Effector memory CD4-positive, alpha-beta T cell (primary cell): ENCODE results near the gene FOXR1.
"Not testable (repeated sequence)": the region's sequence is repeated elsewhere in the genome, so short reads cannot be mapped to it uniquely, and the experiment has no call there.

Experiments
- DNase-seq, 3 donors: peaks; one replicate each; pipeline ENCODE4 v3.0.0-alpha.2; 2020
- H3K27ac ChIP-seq: 2 replicates; pipeline ENCODE4 v1.7.0; 2013; ENCODE audit warnings: mild to moderate bottlenecking, low read length, moderate library complexity; ENCODE audit not compliant: insufficient read depth, poor library complexity, severe bottlenecking
- H3K27me3 ChIP-seq: replicated peaks from 2 replicates; pipeline ENCODE4 v1.7.0; 2013; ENCODE audit warnings: mild to moderate bottlenecking, low read length; ENCODE audit not compliant: insufficient read depth, control insufficient read depth, poor library complexity, severe bottlenecking
- H3K36me3 ChIP-seq: 2 replicates; pipeline ENCODE4 v1.7.0; 2013; ENCODE audit warnings: mild to moderate bottlenecking, low read length, moderate library complexity; ENCODE audit not compliant: control insufficient read depth, insufficient read depth
- H3K4me1 ChIP-seq: 2 replicates; pipeline ENCODE4 v1.7.0; 2013; ENCODE audit warnings: low read length, mild to moderate bottlenecking; ENCODE audit not compliant: control insufficient read depth, insufficient read depth, poor library complexity, severe bottlenecking
- H3K4me3 ChIP-seq: 2 replicates; pipeline ENCODE4 v1.7.0; 2013; ENCODE audit warnings: low read length, low read depth, mild to moderate bottlenecking; ENCODE audit not compliant: insufficient read depth, poor library complexity, severe bottlenecking
- H3K9me3 ChIP-seq: 2 replicates; pipeline ENCODE4 v1.7.0; 2013; ENCODE audit warnings: mild to moderate bottlenecking, low read length, moderate library complexity; ENCODE audit not compliant: control insufficient read depth

Gene FOXR1

DNA sequence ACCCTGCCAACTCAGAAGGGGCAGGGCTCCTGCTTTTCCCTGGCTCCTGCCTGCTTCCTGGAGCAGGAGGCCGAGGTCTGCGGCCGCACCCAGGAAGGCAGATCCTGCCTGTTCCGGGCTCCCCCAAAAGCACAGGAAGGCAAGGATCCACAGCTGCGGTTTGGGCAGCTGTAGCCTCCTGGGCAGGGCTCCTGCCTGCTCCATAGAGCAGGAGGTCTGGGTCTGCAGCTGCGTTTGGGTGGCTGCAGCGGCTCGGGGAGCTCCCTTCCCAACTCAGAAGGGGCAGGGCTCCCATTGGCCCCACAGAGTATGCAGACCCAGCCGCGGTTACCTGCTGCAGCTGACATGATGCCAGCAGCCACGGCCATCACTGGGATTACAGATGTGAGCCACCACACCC is 10.0 kb upstream of the FOXR1 start:
- Histone ChIP-seq H3K27me3 (no peaks in the 10 kb centered on the region), H3K36me3 (no peaks in the 10 kb centered on the region), H3K4me1 (no peaks in the 10 kb centered on the region), H3K4me3 (no peak overlapping the region), H3K9me3 (no peaks in the 10 kb centered on the region), H3K27ac (no peak overlapping the region)
- no peak for DNase-seq

DNA sequence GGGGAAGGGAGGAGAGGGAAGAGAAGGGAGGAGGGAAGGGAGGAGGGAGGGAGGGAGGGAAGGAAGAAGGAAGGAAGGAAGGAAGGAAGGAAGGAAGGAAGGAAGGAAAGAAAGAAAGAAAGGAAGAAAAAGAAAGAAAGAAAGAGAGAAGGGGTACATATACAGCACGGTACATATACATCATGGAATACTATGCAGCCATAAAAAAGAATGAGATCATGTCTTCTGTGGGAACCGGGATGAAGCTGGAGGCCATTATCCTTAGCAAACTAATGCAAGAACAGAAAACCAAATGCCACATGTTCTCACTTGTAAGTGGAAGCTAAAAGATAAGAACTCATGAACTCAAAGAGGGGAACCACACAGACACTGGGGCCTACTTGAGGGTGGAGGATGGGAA is 2.1 kb upstream of the FOXR1 start:
- not testable (repeated sequence) for H3K9me3 ChIP-seq, H3K27ac ChIP-seq, DNase-seq, H3K4me3 ChIP-seq, H3K4me1 ChIP-seq, H3K36me3 ChIP-seq, H3K27me3 ChIP-seq

GRCh38 chr11:118973985-118974384 is 2.4 kb downstream of the FOXR1 start:
- no peak overlapping the region for H3K27ac ChIP-seq
- no peaks in the 10 kb centered on the region for H3K9me3 ChIP-seq
- no peaks in the 10 kb centered on the region for H3K27me3 ChIP-seq
- H3K4me1 ChIP-seq, result no peaks in the 10 kb centered on the region
- H3K36me3 ChIP-seq, result no peaks in the 10 kb centered on the region
- H3K4me3 ChIP-seq, result no peak overlapping the region
- DNase-seq, result no peak

DNA sequence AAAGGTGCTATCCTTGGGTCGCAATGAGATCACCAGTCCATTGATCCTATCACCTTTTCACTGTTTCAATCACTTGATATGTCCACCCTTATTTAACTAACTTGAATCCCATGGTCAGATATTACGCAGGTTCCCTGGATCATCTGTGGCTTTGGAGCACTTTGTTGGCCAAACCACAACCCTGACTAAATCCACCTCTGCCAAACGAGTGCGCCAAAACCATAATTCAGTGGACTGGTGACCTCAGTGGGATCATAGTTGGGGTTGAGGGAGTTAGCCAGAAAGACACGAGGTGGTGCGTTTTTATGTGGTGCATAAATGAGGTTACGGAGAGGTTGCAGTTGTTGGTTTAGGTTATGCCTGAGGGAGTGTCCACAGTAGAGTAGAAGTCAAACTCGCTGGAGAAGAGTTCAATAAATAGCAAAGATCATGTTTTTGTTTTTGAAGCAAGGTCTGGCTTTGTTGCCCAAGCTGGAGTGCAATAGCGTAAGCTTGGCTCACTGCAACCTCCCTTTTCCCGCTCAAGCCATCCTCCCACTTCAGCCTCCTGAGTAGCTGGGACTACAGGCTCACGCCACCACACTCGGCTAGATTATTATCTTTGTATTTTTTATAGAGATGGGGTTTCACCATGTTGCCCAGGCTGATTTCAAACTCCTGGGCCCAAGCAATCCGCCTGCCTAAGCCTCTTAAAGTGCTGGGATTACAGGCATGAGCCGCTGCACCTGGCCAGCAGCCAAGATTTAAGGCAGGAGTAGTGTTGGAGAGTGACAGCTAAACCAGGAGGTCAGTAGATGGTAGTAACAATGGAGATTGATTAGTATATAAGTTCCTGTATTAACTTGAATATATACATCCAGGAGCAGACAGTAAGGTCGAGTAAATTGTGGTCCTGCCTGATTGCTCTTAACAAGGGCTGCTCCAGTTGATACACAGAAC is 4.5 kb downstream of the FOXR1 start:
- no peaks in the 10 kb centered on the region for H3K36me3 ChIP-seq
- no peak overlapping the region for H3K27ac ChIP-seq
- no peaks in the 10 kb centered on the region for H3K9me3 ChIP-seq
- H3K27me3 ChIP-seq, result no peaks in the 10 kb centered on the region
- DNase-seq, result no peak
- no peak overlapping the region for H3K4me3 ChIP-seq
- H3K4me1 ChIP-seq, result no peaks in the 10 kb centered on the region

DNA sequence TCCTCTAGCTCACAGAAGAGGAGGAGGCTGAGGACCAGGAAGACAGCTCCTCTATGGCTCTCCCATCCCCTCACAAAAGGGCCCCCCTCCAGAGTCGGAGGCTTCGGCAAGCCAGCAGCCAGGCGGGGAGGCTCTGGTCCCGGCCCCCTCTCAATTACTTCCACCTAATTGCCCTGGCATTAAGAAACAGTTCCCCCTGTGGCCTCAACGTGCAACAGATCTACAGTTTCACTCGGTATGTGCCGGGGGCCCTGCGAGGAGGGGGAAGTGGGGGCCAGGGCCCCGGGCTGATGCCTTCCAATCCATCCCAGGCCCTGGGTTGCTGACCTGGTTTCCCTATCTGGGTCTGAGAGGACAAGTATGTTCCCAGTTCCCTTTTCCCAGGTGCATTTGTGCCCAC is 7.9 kb downstream of the FOXR1 start:
- Histone ChIP-seq H3K4me1 (no peaks in the 10 kb centered on the region), H3K9me3 (no peaks in the 10 kb centered on the region), H3K27me3 (no peaks in the 10 kb centered on the region), H3K4me3 (no peak overlapping the region), H3K27ac (no peak overlapping the region), H3K36me3 (no peaks in the 10 kb centered on the region)
- no peak for DNase-seq

DNA sequence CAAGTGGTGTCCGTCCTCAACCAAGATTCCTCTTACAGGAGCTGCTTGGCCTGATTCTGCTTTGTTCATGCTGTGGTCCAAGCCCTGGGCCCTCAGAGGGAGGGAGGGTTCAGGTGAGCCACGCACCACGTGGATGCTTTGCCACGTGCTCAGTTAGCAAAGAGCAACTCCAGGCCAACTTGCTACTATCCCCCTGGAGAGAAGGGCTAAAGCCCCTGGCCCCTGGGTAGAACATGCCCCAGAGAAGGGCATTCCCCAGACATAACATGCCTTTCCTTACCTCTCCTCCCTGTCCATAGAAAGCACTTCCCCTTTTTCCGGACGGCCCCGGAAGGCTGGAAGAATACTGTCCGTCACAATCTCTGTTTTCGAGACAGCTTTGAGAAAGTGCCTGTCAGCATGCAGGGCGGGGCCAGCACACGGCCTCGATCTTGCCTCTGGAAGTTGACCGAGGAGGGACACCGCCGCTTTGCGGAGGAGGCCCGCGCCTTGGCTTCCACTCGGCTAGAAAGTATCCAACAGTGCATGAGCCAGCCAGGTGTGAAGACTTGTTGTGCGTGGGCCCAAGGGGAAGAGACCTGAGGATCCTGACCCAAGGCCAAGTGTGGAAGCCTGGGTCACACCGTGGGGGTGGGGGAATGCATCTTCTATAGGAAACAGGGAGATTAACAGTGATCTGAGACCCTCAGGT is 8.8 kb downstream of the FOXR1 start:
- H3K36me3 ChIP-seq, result no peaks in the 10 kb centered on the region
- H3K27ac ChIP-seq, result no peak overlapping the region
- no peaks in the 10 kb centered on the region for H3K27me3 ChIP-seq
- H3K4me1 ChIP-seq, result no peaks in the 10 kb centered on the region
- H3K4me3 ChIP-seq, result no peak overlapping the region
- DNase-seq, result no peak
- H3K9me3 ChIP-seq, result no peaks in the 10 kb centered on the region

DNA sequence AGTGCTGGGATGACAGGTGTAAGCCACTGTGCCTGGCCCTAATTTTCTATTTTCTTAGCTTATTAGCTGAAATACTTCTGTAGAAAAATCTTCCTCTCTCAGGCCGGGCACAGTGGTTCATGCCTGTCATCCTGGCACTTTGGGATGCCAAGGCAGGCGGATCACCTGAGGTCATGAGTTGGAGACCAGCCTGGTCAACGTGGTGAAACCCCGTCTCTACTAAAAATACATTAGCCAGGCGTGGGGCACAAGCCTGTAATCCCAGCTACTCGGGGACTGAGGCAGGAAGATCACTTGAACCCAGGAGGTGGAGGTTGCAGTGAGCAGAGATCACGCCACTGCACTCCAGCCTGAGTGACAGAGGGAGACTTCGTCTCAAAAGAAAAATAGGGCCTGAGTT is 12.8 kb downstream of the FOXR1 start:
- not testable (repeated sequence) for DNase-seq, H3K27me3 ChIP-seq, H3K27ac ChIP-seq, H3K4me3 ChIP-seq, H3K36me3 ChIP-seq, H3K4me1 ChIP-seq, H3K9me3 ChIP-seq

GRCh38 chr11:118984825-118985224 is 13.3 kb downstream of the FOXR1 start:
- no peaks in the 10 kb centered on the region for H3K4me1 ChIP-seq
- no peaks in the 10 kb centered on the region for H3K36me3 ChIP-seq
- no peak overlapping the region for H3K4me3 ChIP-seq
- no peaks in the 10 kb centered on the region for H3K27me3 ChIP-seq
- H3K9me3 ChIP-seq, result no peaks in the 10 kb centered on the region
- no peak for DNase-seq
- H3K27ac ChIP-seq, result no peak overlapping the region

DNA sequence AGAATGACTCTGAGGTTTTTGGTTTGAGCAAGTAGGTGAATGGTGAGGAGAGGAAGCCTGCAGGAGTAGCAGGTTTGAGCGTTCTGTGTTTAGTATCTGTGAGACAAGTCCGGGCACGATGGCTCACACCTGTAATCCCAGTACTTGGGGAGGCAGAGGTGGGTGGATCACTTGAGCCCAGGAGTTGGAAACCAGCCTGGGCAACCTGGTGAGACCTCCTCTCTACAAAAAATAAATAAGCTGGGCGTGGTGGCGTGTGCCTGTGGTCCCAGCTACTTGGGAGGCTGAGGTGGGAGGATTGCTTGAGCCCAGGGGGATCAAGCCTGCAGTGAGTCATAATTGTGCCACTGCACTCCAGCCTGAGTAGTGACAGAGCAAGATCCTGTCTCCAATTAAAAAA is 16.7 kb downstream of the FOXR1 start:
- H3K4me1 ChIP-seq, result no peaks in the 10 kb centered on the region
- no peak for DNase-seq
- no peaks in the 10 kb centered on the region for H3K27me3 ChIP-seq
- no peaks in the 10 kb centered on the region for H3K9me3 ChIP-seq
- no peak overlapping the region for H3K27ac ChIP-seq
- no peak overlapping the region for H3K4me3 ChIP-seq
- H3K36me3 ChIP-seq, result no peaks in the 10 kb centered on the region

GRCh38 chr11:118991486-118992038 is 20.0 kb downstream of the FOXR1 start:
- not testable (repeated sequence) for H3K9me3 ChIP-seq, H3K4me3 ChIP-seq, H3K36me3 ChIP-seq, H3K27me3 ChIP-seq, DNase-seq, H3K27ac ChIP-seq, H3K4me1 ChIP-seq
